GM19328 (cell line): ENCODE measurements around the gene GIMAP8.

Experiments
- ATAC-seq: cut with Tn5 transposase; IDR thresholded peaks from one replicate; pipeline ENCODE4 v1.9.1; 2021; ENCODE audit warnings: mild to moderate bottlenecking, moderate library complexity; ENCODE audit not compliant: unreplicated experiment

The GIMAP8 gene

GRCh38 chr7:150410680-150411346 lies 39.6 kb upstream of the GIMAP8 start:
- no peak for ATAC-seq

GRCh38 chr7:150411606-150412005 lies 38.8 kb upstream of the GIMAP8 start:
- ATAC-seq, result no peak

- no peak for ATAC-seq
These were observed 38.4 kb upstream of the GIMAP8 start for GRCh38 chr7:150412016-150412415.

- no peak for ATAC-seq
These were observed 37.6 kb upstream of the GIMAP8 start for GRCh38 chr7:150412518-150413488.

- no peak for ATAC-seq
These were observed 36.8 kb upstream of the GIMAP8 start for GRCh38 chr7:150413640-150414081.

- ATAC-seq, result no peak
These were observed 35.0 kb upstream of the GIMAP8 start for GRCh38 chr7:150415161-150416153.

- ATAC-seq, result no peak
These were observed 33.2 kb upstream of the GIMAP8 start for GRCh38 chr7:150417239-150417638.

GRCh38 chr7:150417863-150418262 lies 32.6 kb upstream of the GIMAP8 start:
- ATAC-seq, result no peak

- no peak for ATAC-seq
These were observed 30.2 kb upstream of the GIMAP8 start for GRCh38 chr7:150420242-150420641.

GRCh38 chr7:150420987-150421674 lies 29.3 kb upstream of the GIMAP8 start:
- ATAC-seq, result peak; percentile 91

- no peak for ATAC-seq
These were observed 28.6 kb upstream of the GIMAP8 start for GRCh38 chr7:150421831-150422230.

- ATAC-seq, result no peak
These were observed 24.8 kb upstream of the GIMAP8 start for GRCh38 chr7:150425670-150426069.

GRCh38 chr7:150428671-150429451 lies 21.6 kb upstream of the GIMAP8 start:
- ATAC-seq, result no peak

- no peak for ATAC-seq
These were observed 20.7 kb upstream of the GIMAP8 start for GRCh38 chr7:150429699-150430098.

- ATAC-seq, result no peak
These were observed 19.9 kb upstream of the GIMAP8 start for GRCh38 chr7:150430465-150431085.

GRCh38 chr7:150431839-150432658 lies 18.4 kb upstream of the GIMAP8 start:
- ATAC-seq, result no peak

GRCh38 chr7:150432915-150433892 lies 17.2 kb upstream of the GIMAP8 start:
- no peak for ATAC-seq
